ENCODE measurements around the gene PXT1. TPM values are rescaled to one million over a fixed set of nuclear protein-coding genes. Genes with fewer than 3 reads are reported as not detected.

Gene PXT1
- total and polyA plus RNA-seq, 9 of the 15 experiments (the other 6 are each of a cell fraction or from before 2014, with no cell fraction given): 0.09 to 0.11 (median 0.10) TPM; not detected in 5

DNA sequence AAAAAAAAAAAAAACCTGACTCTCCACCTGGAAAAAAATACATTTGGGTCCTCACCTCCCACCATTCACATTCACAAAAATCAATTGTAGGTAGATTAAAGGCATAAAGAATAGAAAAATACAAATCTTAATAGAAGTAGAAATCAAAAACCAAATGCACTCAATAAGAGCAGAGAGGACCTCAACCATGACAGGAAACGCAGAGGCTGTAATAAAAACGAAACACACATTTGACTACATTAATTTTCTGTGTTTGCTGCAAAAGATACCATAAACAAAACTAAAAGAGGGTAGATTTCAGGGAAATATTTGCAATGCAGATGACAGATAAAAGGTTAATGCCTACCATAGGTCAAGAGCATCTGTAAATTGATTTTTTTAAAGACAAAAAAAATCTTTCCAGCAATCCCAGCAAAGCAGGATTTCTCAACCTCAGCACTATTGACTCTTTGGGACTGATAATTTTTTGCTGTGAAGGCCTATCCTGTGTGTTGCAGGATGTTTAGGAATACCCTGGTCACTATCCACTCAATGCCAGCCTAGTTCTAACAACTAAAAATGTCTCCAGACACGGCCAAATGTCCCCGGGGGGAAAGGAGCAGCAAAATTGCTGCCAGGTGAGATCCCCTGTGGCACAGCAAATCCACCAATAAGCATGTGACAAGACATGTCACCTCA lies 64.3 kb downstream of the PXT1 start:
- Histone ChIP-seq H3K79me2 (ENCODE audit: control insufficient read depth, insufficient read depth, low read length) (no peaks in the 10 kb centered on the region), H3K36me3 (ENCODE audit: control insufficient read depth, insufficient read depth, low read length) (no peaks in the 10 kb centered on the region), H3K27ac (ENCODE audit: extremely low read depth, low read depth, low read length) (no peak overlapping the region), H3K4me2 (ENCODE audit: insufficient read depth, low read length) (no peak overlapping the region), H3K9me3 (replicated peaks; ENCODE audit: control insufficient read depth, insufficient read depth, low read depth, low read length) (no peaks in the 10 kb centered on the region), H3K4me3 (no peak overlapping the region), H3K9me1 (ENCODE audit: control insufficient read depth, insufficient read depth, low read length) (no peaks in the 10 kb centered on the region), H4K20me1 (replicated peaks; ENCODE audit: control insufficient read depth, insufficient read depth, low read length) (no peaks in the 10 kb centered on the region; the same call in 1 of the 2 replicates), H3K9ac (ENCODE audit: insufficient read depth in 1 of 2, low read depth in 2 of 2, low read length in 2 of 2) (no peak overlapping the region), H3K4me1 (replicated peaks in 1 of 2; ENCODE audit: control insufficient read depth in 2 of 2, insufficient read depth in 2 of 2, low read length in 2 of 2) (peaks cover 0 to 4% of the 10 kb centered on the region in 2 experiments; a peak in 2 of 5 replicates), H2AFZ (ENCODE audit: low read depth, low read length) (no peak overlapping the region), H3K27me3 (ENCODE audit: control insufficient read depth in 2 of 2, insufficient read depth in 2 of 2, low read length in 2 of 2) (peaks cover 52 to 76% of the 10 kb centered on the region in 2 experiments)
- BruUV-seq (replicated peaks): no TSS peak
- ATAC-seq (no peak), FAIRE-seq (no peak), DNase-seq (ENCODE audit: extremely low read depth in 1 of 4, low spot score in 3 of 4) (no peak)
- 5% methylated on average over 4 of the region's 4 CpGs for WGBS (ENCODE audit: insufficient coverage, low coverage, missing lambda C conversion rate)
- POLR2A ChIA-PET: interaction anchor here (0.6 kb wide), 1 partner anchor 136 kb away, joined by 3 read pairs; no protein-coding TSS in a partner anchor
- CTCF ChIA-PET (ENCODE audit: low intra/inter-chr PET ratio): no interaction called here
- no peak for TF ChIP-seq ZFX (CRISPR knock-in tag; IDR thresholded peaks at IDR 0.05)
- 0 out of 2 replicates have a peak, but pooled peaks have one; percentile 5 for TF ChIP-seq ZNF316 (IDR thresholded peaks at IDR 0.05)
- TF ChIP-seq CBX2 (IDR thresholded peaks at IDR 0.05; ENCODE audit: insufficient read depth, low read length, poor library complexity, severe bottlenecking): peak; percentile 67
- TF ChIP-seq EHMT2 (IDR thresholded peaks at IDR 0.05): no peak
- in situ Hi-C loops (cut with MboI) (no loop called here), intact Hi-C loops (cut with micrococcal nuclease) (no loop called here)

DNA sequence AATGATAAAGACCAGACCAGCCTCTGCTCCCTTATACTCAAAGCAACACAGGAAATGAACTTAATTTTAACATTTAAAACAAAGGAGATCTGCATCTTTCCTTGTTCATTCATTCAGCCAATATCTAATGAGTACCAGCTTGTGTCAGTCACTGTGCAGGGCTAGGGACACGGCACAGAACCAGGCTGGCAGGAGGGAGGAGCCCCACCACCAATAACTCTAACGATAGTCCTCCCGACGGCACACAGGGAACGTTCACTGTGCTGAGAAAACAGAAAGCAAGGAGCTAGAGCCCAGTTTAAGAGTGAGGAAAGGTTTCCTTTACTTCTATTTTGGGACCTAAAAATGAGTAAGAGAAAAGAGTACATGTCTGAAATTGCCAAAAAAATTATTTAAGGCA lies 65.1 kb downstream of the PXT1 start:
- WGBS (ENCODE audit: insufficient coverage, low coverage, missing lambda C conversion rate): 4% methylated on average over 5 of the region's 5 CpGs
- Histone ChIP-seq H3K9me3 (replicated peaks; ENCODE audit: control insufficient read depth, insufficient read depth, low read depth, low read length) (no peaks in the 10 kb centered on the region), H3K4me3 (no peak overlapping the region), H3K27me3 (ENCODE audit: control insufficient read depth in 2 of 2, insufficient read depth in 2 of 2, low read length in 2 of 2) (peaks cover 45 to 74% of the 10 kb centered on the region in 2 experiments), H3K9me1 (ENCODE audit: control insufficient read depth, insufficient read depth, low read length) (no peaks in the 10 kb centered on the region), H3K9ac (ENCODE audit: insufficient read depth in 1 of 2, low read depth in 2 of 2, low read length in 2 of 2) (no peak overlapping the region), H3K4me2 (ENCODE audit: insufficient read depth, low read length) (no peak overlapping the region), H3K27ac (ENCODE audit: extremely low read depth, low read depth, low read length) (no peak overlapping the region), H3K36me3 (ENCODE audit: control insufficient read depth, insufficient read depth, low read length) (no peaks in the 10 kb centered on the region), H2AFZ (ENCODE audit: low read depth, low read length) (no peak overlapping the region), H4K20me1 (replicated peaks; ENCODE audit: control insufficient read depth, insufficient read depth, low read length) (no peaks in the 10 kb centered on the region; the same call in 1 of the 2 replicates), H3K4me1 (replicated peaks in 1 of 2; ENCODE audit: control insufficient read depth in 2 of 2, insufficient read depth in 2 of 2, low read length in 2 of 2) (peaks cover 0 to 4% of the 10 kb centered on the region in 2 experiments; a peak in 2 of 5 replicates), H3K79me2 (ENCODE audit: control insufficient read depth, insufficient read depth, low read length) (no peaks in the 10 kb centered on the region)
- POLR2A ChIA-PET: interaction anchor here (0.5 to 0.6 kb wide), 2 partner anchors 135 to 359 kb away, joined by 3 to 4 read pairs; no protein-coding TSS in a partner anchor
- intact Hi-C loops (cut with micrococcal nuclease): no loop called here
- BruUV-seq (replicated peaks): no TSS peak
- in situ Hi-C loops (cut with MboI): no loop called here
- CTCF ChIA-PET (ENCODE audit: low intra/inter-chr PET ratio): no interaction called here
- ATAC-seq (no peak), DNase-seq (ENCODE audit: extremely low read depth in 1 of 4, low spot score in 3 of 4) (no peak), FAIRE-seq (no peak)
- no peak for TF ChIP-seq POLR2A (conservative IDR thresholded peaks at IDR 0.05)
- TF ChIP-seq, protein P1, sequence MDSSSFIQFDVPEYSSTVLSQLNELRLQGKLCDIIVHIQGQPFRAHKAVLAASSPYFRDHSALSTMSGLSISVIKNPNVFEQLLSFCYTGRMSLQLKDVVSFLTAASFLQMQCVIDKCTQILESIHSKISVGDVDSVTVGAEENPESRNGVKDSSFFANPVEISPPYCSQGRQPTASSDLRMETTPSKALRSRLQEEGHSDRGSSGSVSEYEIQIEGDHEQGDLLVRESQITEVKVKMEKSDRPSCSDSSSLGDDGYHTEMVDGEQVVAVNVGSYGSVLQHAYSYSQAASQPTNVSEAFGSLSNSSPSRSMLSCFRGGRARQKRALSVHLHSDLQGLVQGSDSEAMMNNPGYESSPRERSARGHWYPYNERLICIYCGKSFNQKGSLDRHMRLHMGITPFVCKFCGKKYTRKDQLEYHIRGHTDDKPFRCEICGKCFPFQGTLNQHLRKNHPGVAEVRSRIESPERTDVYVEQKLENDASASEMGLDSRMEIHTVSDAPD (CRISPR knock-in tag; IDR thresholded peaks at IDR 0.05): no peak
- no peak for TF ChIP-seq RBM39 (optimal IDR thresholded peaks at IDR 0.05; ENCODE audit: low read depth, low read length)
- TF ChIP-seq SMARCC2 (IDR thresholded peaks at IDR 0.05; ENCODE audit: low read depth): no peak
- no peak for TF ChIP-seq POU5F1 (IDR thresholded peaks at IDR 0.05; ENCODE audit: borderline replicate concordance, low read depth, low read length, partially characterized antibody)
- no peak for TF ChIP-seq JUNB (CRISPR knock-in tag; conservative IDR thresholded peaks at IDR 0.05)
